LNCaP clone FGC (cell line): ENCODE data around the gene PFN3.

ENCODE experiments used
- DNase-seq: peaks from one replicate; pipeline ENCODE4 v3.0.0-alpha.2; 2011; ENCODE audit warnings: low read depth
- H3K4me3 ChIP-seq: 2 replicates; pipeline ENCODE4 v1.5.1; 2011; ENCODE audit warnings: mild to moderate bottlenecking, low read depth, low read length, control low read depth
- TF ChIP-seq, protein P1 (sequence below): IDR thresholded peaks from 2 replicates; pipeline ENCODE4 v1.5.1; 2012; ENCODE audit warnings: mild to moderate bottlenecking; ENCODE audit not compliant: control insufficient read depth, insufficient read depth; ENCODE audit errors: extremely low read depth

The PFN3 gene

DNA sequence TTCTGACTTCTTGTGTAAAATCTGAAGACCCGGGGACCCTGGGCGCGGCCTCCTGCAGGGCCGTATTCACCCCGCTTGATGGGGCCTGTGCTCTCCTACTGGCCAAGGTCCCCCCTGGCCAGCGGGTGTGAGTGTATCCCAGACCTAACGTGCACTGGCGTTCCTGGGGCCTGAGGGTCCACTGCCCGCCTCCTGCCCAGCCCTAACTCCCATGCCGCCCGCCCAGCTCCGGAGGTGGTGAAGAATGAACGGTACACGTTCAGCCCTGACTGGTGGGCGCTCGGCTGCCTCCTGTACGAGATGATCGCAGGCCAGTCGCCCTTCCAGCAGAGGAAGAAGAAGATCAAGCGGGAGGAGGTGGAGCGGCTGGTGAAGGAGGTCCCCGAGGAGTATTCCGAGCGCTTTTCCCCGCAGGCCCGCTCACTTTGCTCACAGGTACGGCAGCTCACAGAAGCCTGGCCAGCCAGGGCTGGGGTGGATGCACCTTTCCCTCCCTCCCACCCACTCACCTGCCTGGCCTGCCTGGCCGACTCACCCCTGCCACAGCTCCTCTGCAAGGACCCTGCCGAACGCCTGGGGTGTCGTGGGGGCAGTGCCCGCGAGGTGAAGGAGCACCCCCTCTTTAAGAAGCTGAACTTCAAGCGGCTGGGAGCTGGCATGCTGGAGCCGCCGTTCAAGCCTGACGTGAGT is 35.5 kb upstream of the PFN3 start:
- TF ChIP-seq, protein P1, sequence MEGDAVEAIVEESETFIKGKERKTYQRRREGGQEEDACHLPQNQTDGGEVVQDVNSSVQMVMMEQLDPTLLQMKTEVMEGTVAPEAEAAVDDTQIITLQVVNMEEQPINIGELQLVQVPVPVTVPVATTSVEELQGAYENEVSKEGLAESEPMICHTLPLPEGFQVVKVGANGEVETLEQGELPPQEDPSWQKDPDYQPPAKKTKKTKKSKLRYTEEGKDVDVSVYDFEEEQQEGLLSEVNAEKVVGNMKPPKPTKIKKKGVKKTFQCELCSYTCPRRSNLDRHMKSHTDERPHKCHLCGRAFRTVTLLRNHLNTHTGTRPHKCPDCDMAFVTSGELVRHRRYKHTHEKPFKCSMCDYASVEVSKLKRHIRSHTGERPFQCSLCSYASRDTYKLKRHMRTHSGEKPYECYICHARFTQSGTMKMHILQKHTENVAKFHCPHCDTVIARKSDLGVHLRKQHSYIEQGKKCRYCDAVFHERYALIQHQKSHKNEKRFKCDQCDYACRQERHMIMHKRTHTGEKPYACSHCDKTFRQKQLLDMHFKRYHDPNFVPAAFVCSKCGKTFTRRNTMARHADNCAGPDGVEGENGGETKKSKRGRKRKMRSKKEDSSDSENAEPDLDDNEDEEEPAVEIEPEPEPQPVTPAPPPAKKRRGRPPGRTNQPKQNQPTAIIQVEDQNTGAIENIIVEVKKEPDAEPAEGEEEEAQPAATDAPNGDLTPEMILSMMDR = no peak
- H3K4me3 ChIP-seq = no peak overlapping the region
- no peak for DNase-seq

DNA sequence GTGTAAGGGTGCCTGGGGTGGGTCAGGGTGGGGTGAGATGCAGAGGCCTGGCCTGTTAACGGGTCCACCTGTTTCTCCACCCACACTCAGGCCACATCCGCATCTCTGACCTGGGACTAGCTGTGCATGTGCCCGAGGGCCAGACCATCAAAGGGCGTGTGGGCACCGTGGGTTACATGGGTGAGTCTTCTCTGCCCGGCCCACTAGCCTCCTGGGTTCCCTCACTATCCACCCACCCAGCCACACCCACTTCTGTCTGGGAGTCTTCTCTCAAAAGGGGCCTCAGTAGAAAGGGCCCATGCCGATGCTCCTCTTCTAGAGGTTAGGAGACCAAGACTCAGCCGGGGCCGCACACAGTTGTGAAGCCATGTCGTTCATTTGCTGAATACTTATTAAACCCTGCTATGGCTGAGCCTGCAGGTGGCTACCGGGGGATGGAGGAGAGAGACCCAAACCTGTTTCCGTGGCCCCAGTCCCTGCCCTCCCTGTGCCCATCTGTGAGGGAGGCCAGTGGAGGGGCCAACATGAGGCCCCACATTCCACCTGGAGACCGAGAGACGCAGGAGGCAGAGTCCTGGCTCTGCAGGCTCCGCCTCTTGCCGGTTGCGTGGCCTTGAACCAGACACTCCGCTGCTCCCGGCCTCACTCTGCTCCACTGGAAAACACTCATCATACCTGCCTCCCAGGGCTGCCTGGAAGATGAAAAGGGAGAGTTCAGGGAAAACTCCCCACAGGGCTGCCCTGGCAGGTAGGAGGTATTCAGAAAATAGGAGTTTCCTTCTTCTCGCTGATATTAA is 34.7 kb upstream of the PFN3 start:
- no peak overlapping the region for H3K4me3 ChIP-seq
- TF ChIP-seq, protein P1 = no peak
- no peak for DNase-seq

DNA sequence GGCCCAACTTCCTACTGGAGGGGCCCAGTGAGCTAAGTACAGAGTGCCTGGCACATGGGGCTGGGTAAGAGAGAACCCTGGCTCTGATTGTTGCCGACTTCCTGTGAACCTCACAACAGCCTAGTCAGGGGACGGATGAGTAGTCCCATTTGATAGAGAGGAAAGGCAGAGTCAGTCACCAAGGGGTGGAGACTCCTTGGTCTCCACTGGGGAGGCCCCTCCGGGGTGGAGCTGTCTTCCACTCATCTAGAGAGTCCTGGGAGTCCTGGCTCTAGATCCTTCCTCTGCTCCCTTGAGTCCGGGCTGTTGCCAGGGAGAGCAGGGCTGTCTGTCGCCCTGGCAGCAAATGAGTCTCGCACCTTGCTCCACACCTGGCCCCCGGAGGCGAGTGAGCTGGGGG is 34.0 kb upstream of the PFN3 start:
- no peak overlapping the region for H3K4me3 ChIP-seq
- DNase-seq = no peak
- TF ChIP-seq, protein P1 = no peak

DNA sequence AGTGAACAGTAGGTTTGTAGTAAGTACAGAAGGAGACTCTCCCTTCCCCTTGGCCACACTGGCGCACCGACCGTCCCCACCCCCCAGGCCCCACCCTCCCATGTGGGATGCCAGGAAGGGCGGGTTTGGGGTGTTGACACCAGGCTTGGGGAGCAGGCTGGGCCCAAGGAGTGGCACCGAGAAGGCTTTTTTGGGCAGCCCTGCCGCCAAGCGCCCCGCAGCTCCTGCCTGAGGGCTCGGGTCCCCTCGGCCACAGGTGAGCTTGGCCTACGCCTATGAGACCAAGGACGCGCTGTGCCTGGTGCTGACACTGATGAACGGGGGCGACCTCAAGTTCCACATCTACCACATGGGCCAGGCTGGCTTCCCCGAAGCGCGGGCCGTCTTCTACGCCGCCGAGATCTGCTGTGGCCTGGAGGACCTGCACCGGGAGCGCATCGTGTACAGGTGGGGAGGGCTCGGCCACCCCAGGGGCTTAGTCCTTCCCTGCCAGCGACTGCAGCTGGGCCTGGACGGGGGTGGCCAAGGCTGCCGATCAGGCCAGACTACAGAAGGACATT is 33.3 kb upstream of the PFN3 start:
- TF ChIP-seq, protein P1 = no peak
- DNase-seq = no peak
- H3K4me3 ChIP-seq = no peak overlapping the region

DNA sequence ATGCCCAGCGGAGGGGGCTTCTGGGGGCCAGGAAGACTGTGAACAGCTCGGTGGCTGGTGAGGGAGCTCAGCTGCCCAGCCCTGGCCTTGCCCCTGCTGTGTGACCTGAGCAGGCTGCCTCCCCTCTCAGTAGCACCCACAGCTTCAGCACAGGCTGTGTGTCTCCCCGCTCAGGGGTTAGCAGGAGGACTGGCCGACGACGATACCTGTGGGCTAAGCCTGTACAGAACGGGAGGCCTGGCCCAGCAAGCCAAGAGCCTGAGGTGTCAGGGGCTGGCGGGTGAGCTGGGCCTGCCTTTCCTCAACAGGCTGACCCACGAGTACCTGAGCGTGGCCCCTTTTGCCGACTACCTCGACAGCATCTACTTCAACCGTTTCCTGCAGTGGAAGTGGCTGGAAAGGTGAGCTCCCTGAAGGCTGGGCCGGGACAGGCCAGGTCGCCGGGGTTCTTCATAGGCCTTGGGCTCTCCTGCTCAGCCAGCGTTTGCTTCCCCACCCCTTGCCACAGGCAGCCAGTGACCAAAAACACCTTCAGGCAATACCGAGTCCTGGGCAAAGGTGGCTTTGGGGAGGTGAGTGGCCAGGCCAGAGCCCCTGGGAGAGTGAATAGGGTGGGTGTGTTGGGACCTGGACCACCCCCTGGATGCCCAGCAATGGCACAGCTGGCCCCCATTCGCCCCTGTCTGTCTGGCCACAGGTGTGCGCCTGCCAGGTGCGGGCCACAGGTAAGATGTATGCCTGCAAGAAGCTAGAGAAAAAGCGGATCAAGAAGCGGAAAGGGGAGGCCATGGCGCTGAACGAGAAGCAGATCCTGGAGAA is 32.6 kb upstream of the PFN3 start:
- no peak overlapping the region for H3K4me3 ChIP-seq
- TF ChIP-seq, protein P1 = no peak
- no peak for DNase-seq

DNA sequence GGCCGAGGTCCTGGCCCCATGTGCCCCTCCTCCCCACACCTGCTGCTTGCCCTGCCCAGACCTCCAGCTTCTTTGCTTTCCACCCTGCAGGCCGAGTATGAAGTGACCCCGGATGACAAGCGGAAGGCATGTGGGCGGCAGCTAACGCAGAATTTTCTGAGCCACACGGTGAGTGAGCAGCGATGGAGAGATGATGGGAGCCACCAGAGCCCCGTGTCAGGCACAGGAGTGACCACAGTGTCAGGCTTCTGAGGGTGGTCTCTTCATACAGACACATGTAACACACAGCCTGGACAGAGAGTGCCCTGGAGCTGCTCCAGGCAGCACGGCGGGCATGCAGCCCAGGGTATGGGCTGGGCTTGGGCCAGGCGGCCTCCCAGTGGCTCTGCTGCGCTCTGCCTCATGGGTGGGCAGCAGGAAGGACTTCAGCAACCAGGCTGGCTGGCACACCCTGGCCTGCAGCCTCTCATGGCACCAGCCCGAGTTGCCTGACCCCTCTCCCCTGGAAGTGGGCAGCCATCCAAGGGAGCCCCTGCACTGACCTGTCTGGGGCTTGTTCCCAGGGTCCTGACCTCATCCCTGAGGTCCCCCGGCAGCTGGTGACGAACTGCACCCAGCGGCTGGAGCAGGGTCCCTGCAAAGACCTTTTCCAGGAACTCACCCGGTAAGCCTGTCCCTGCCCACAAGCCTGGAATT is 31.8 kb upstream of the PFN3 start:
- no peak overlapping the region for H3K4me3 ChIP-seq
- TF ChIP-seq, protein P1 = no peak
- DNase-seq = no peak
